NT2/D1 (cell line): ENCODE data around the gene TPM3.

ENCODE experiments used
- SUZ12 ChIP-seq: IDR thresholded peaks from 2 replicates; pipeline ENCODE4 v1.6.1; 2011; ENCODE audit not compliant: insufficient read length, insufficient read depth; ENCODE audit errors: extremely low read depth
- YY1 ChIP-seq: IDR thresholded peaks from 2 replicates; pipeline ENCODE4 v1.6.1; 2011; ENCODE audit not compliant: insufficient read length, insufficient read depth

DNA sequence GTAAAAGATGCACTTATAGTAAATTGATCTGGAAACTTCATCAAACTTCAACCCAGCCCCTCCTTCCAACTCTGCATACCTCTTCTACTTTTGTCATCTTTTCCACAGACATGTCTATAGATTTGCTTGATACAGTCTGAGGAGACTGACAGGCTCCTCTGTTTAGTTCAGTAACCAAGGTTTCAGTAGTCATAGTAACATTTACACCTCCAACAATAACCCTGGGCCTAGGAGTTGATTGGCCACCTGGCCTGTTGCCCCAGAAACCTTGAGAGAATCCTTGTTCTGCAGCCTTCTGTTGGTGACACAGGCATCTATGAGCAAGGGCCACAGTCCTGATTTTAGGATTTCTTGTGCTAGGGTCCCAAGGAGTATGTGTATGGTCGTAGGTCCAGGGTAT, 14.3 kb upstream of the TPM3 start, which contains the start of gene CFAP141:
- TF ChIP-seq YY1 (no peak), SUZ12 (no peak)
